Heart left ventricle (tissue), 13 donors: ENCODE results near the gene PYHIN1.
A peak's percentile ranks its signal among the peaks of the same experiment; 100 is the strongest.

Source experiments
- POLR2A ChIP-seq, 2 donors: fragments of 450-650 bp; IDR thresholded peaks; one replicate each; pipeline ENCODE4 v1.6.1; 2017; ENCODE audit warnings: antibody characterized with exemption in 2 of 2, mild to moderate bottlenecking in 2 of 2, moderate library complexity in 2 of 2
- TF ChIP-seq, protein P1 (sequence below), 12 donors: fragments of 200-600 bp; sonication (generic) in 4 of 12; IDR thresholded peaks; one replicate each; pipeline versions ENCODE4 v1.5.0 to v1.8.0; 2018 to 2022; ENCODE audit warnings: antibody characterized with exemption in 12 of 12, mild to moderate bottlenecking in 5 of 12
- donor health status: ischemic (EF 13 %, LVEDD 7.1; RV severe dilation, severe dysfunction).
- donor health status: DM: no; HTN: yes; CAD: no.
- donor health status: DM: no; HTN: no; CAD: no.
- donor health status: ischemic (EF 25% LVEDD 6.9; RV normal size, moderate dysfunction).
- donor health status: ischemic (EF 25% LVEDD 5.7; RV mildly dilated, moderate dysfunction).
- donor health status: ischemic (EF 35%, LVEDD 5.7; RV mildly dilated, moderate dysfunction).
- donor health status: nonischemic (EF 11% LVEDD 7.7; RV severe dilation, severe dysfunction).
- donor health status: DM: yes; HTN: yes; CAD: no.
- donor health status: PGD.
- donor health status: ischemic (EF 29% LVEDD 5.4; RV normal size, mild dysfunction).
- donor health status: nonischemic (EF 23%, LVEDD 6.1; RV moderate dilation, normal function).

DNA sequence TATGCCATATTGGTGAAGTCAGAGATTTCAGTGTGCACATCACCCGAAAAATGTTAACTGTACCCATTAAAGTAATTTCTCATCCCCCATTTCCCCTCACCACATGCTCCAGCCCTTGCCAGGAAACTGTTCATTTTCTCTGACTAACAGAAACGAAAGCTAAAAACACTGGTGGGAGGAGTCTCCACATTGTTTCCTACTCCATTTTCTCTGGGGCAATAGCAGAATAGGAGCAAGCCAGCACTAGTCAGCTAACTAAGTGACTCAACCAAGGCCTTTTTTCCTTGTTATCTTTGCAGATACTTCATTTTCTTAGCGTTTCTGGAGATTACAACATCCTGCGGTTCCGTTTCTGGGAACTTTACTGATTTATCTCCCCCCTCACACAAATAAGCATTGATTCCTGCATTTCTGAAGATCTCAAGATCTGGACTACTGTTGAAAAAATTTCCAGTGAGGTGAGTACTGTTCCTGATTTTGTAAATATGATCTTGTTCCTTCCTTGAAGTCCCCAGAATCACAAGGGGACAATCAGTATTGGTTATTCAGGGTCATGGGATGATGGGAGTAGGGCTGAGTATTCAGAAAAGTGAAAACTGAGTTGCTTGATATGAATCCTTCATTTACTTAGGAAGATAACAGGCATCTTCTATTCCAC is 78.5 kb downstream of the PYHIN1 start, which contains the start of gene IFI16:
- TF ChIP-seq, protein P1, sequence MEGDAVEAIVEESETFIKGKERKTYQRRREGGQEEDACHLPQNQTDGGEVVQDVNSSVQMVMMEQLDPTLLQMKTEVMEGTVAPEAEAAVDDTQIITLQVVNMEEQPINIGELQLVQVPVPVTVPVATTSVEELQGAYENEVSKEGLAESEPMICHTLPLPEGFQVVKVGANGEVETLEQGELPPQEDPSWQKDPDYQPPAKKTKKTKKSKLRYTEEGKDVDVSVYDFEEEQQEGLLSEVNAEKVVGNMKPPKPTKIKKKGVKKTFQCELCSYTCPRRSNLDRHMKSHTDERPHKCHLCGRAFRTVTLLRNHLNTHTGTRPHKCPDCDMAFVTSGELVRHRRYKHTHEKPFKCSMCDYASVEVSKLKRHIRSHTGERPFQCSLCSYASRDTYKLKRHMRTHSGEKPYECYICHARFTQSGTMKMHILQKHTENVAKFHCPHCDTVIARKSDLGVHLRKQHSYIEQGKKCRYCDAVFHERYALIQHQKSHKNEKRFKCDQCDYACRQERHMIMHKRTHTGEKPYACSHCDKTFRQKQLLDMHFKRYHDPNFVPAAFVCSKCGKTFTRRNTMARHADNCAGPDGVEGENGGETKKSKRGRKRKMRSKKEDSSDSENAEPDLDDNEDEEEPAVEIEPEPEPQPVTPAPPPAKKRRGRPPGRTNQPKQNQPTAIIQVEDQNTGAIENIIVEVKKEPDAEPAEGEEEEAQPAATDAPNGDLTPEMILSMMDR (IDR thresholded peaks at IDR 0.05): no peak
- peak in 1 of 2 donors; percentile 68 for TF ChIP-seq POLR2A (IDR thresholded peaks at IDR 0.05)
